ENCODE results near the gene CMIP. TPM values are rescaled to one million over a fixed set of nuclear protein-coding genes. Genes with fewer than 3 reads are reported as not detected.

Gene CMIP
- total and polyA plus RNA-seq, 10 of the 15 experiments (the other 5 are each of a cell fraction or from before 2014, with no cell fraction given) = 1.2 to 43.2 (median 4.4) TPM

DNA sequence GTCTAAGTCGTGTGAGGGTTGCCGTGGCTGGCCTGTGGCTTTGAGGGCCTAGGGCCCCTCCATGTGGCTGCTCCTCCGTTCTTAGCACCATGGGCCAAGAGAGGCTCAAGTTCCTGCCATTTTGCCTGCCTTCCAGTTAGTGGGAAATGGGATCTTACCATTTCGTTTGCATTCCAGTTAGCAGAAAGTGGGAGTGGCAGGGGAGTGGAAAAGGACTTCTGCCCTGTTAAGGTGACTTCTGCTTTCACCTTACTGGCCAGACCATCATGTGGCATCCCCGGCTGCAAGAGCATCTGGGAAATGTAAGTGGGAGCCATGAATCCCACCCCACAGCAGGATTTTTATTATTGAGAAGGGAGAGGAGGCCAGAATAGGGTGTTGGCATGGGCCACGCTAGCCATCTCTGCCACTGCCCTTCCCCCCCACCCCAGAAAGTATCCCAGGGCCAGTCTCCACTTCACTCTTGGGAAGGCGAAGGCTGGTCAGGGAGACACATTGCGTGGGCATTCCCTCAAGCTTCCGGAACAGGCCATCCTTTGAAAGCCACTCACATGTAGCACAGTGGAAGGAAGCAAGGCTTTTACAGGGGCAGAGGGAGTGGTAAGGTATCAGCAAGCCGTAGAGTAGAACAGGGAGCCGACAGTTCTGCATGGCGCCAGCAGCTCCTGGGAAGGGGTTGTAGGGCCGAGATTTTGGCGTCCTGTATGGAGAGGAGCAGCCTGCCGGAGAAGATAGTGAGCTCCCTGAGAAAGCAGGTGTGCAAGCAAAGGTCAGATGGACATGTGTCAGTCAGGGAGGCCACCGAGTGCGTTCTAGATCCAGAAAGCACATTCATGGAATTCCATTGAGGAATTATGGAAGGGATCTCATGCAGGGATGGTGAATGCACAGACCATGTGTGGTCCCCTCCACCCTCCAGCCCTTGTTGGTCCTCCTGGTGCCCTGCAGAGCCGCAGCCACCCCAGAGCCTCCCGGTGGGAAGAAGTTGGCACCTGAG is 33.4 kb downstream of the CMIP start:
- peak overlapping the region; percentile 92 for H3K27ac ChIP-seq (ENCODE audit: control insufficient read depth, insufficient read depth)

More for the DNA sequence above, 33.4 kb downstream of the CMIP start:
- Histone ChIP-seq H3K4me2 (ENCODE audit: control insufficient read depth, insufficient read depth) (peak overlapping the region; percentile 78), H3K36me3 (ENCODE audit: control insufficient read depth in 2 of 2, insufficient read depth in 2 of 2, low read length in 1 of 2) (peaks cover 0 to 6% of the 10 kb centered on the region in 2 experiments; a peak in 2 of 4 replicates), H3K9ac (ENCODE audit: control insufficient read depth, insufficient read depth, low read length) (peak overlapping the region; percentile 62), H3K4me1 (ENCODE audit: control insufficient read depth, insufficient read depth, low read length) (peaks cover 60% of the 10 kb centered on the region), H3K27me3 (replicated peaks in 1 of 2; ENCODE audit: control insufficient read depth in 2 of 2, insufficient read depth in 2 of 2, low read length in 1 of 2) (no peaks in the 10 kb centered on the region), H3K9me3 (replicated peaks; ENCODE audit: control insufficient read depth, insufficient read depth, low read length) (no peaks in the 10 kb centered on the region), H4K20me1 (ENCODE audit: control insufficient read depth, insufficient read depth) (no peaks in the 10 kb centered on the region), H3K79me2 (ENCODE audit: control insufficient read depth, insufficient read depth, low read length) (peaks cover 47% of the 10 kb centered on the region), H3K4me3 (peak overlapping the region; percentile 5; the same call in 1 of the 2 replicates), H2AFZ (ENCODE audit: control insufficient read depth, low read depth, low read length) (no peak overlapping the region)
- SMC1A ChIA-PET (ENCODE audit: uncharacterized antibody, unreplicated experiment) = interaction anchor here (0.7 to 6.3 kb wide), 15 partner anchors 9 to 241 kb away, joined by 3 to 39 read pairs (median 4); no protein-coding TSS in a partner anchor
- ATAC-seq (peak; percentile 7; the same call in 1 of the 3 replicates), FAIRE-seq (no peak), DNase-seq (ENCODE audit: low read depth, low spot score) (no peak)
- intact Hi-C loops (cut with micrococcal nuclease; ENCODE audit: unreplicated experiment) (no loop called here), in situ Hi-C loops (cut with MboI) (no loop called here)
- TF ChIP-seq, protein P1, sequence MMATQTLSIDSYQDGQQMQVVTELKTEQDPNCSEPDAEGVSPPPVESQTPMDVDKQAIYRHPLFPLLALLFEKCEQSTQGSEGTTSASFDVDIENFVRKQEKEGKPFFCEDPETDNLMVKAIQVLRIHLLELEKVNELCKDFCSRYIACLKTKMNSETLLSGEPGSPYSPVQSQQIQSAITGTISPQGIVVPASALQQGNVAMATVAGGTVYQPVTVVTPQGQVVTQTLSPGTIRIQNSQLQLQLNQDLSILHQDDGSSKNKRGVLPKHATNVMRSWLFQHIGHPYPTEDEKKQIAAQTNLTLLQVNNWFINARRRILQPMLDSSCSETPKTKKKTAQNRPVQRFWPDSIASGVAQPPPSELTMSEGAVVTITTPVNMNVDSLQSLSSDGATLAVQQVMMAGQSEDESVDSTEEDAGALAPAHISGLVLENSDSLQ (IDR thresholded peaks at IDR 0.05) = peak; percentile 38; the same call in 1 of the 2 replicates
- TF ChIP-seq, protein P2, sequence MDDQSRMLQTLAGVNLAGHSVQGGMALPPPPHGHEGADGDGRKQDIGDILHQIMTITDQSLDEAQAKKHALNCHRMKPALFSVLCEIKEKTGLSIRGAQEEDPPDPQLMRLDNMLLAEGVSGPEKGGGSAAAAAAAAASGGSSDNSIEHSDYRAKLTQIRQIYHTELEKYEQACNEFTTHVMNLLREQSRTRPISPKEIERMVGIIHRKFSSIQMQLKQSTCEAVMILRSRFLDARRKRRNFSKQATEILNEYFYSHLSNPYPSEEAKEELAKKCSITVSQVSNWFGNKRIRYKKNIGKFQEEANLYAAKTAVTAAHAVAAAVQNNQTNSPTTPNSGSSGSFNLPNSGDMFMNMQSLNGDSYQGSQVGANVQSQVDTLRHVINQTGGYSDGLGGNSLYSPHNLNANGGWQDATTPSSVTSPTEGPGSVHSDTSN (IDR thresholded peaks at IDR 0.05; ENCODE audit: insufficient replicate concordance, low read depth, low read length) = peak; percentile 45
- TF ChIP-seq RAD21 (IDR thresholded peaks at IDR 0.05; ENCODE audit: insufficient read depth, low read depth, low read length) (peak; percentile 18; the same call in 1 of the 2 replicates), LARP7 (IDR thresholded peaks at IDR 0.05) (no peak)
- TF ChIP-seq, protein P3, sequence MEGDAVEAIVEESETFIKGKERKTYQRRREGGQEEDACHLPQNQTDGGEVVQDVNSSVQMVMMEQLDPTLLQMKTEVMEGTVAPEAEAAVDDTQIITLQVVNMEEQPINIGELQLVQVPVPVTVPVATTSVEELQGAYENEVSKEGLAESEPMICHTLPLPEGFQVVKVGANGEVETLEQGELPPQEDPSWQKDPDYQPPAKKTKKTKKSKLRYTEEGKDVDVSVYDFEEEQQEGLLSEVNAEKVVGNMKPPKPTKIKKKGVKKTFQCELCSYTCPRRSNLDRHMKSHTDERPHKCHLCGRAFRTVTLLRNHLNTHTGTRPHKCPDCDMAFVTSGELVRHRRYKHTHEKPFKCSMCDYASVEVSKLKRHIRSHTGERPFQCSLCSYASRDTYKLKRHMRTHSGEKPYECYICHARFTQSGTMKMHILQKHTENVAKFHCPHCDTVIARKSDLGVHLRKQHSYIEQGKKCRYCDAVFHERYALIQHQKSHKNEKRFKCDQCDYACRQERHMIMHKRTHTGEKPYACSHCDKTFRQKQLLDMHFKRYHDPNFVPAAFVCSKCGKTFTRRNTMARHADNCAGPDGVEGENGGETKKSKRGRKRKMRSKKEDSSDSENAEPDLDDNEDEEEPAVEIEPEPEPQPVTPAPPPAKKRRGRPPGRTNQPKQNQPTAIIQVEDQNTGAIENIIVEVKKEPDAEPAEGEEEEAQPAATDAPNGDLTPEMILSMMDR (IDR thresholded peaks at IDR 0.05 in 2 of 3, conservative IDR thresholded peaks at IDR 0.05 in 1 of 3; ENCODE audit: control insufficient read depth in 2 of 3, extremely low read depth in 1 of 3, insufficient read depth in 1 of 3, low read depth in 3 of 3, low read length in 3 of 3) = peak in 1 of 3 experiments; percentile 9; a peak in 1 of 6 replicates
- POLR2A ChIA-PET = interaction anchor here (0.5 to 1.9 kb wide), 4 partner anchors 8 to 350 kb away, joined by 4 to 11 read pairs (median 10); partner anchors contain the start of gene CMIP
- RAD21 ChIA-PET (ENCODE audit: unreplicated experiment) = interaction anchor here (0.6 to 2.1 kb wide), 15 partner anchors 8 to 345 kb away, joined by 3 to 8 read pairs (median 4); no protein-coding TSS in a partner anchor
- WGBS (ENCODE audit: insufficient coverage, insufficient replicate concordance, low lambda C conversion rate, missing lambda C conversion rate) = 69% methylated on average over 18 of the region's 19 CpGs
- CTCF ChIA-PET = interaction anchor here (0.6 to 1.8 kb wide), 7 partner anchors 8 to 74 kb away, joined by 3 to 9 read pairs (median 3); no protein-coding TSS in a partner anchor
- BruUV-seq (replicated peaks) = TSS peak; percentile 59

Data from GM12878 (cell line).